SJSA1 (cell line): ENCODE results near the gene KDM2A. TPM values are rescaled to one million over a fixed set of nuclear protein-coding genes. Genes with fewer than 3 reads are reported as not detected.

Experiments used
- DNase-seq, 2 experiments: peaks; one replicate each; pipeline ENCODE4 v3.0.0-alpha.2; 2015 to 2020; ENCODE audit warnings: low spot score in 2 of 2, low read depth in 1 of 2
- H3K27ac ChIP-seq: fragments of 250-450 bp; sonication (Bioruptor Pico); 2 replicates; pipeline ENCODE4 v1.5.1; 2020; ENCODE audit warnings: mild to moderate bottlenecking, moderate library complexity
- H3K27me3 ChIP-seq: fragments of 250-450 bp; sonication (Bioruptor Pico); replicated peaks from 2 replicates; pipeline ENCODE4 v1.5.1; 2020; ENCODE audit warnings: mild to moderate bottlenecking, moderate library complexity
- H3K36me3 ChIP-seq: fragments of 250-450 bp; sonication (Bioruptor Pico); 2 replicates; pipeline ENCODE4 v1.5.1; 2020; ENCODE audit warnings: mild to moderate bottlenecking
- H3K4me1 ChIP-seq: fragments of 250-450 bp; sonication (Bioruptor Pico); replicated peaks from 2 replicates; pipeline ENCODE4 v1.6.1; 2021; ENCODE audit warnings: mild to moderate bottlenecking
- H3K4me3 ChIP-seq: fragments of 250-450 bp; sonication (Bioruptor Pico); 2 replicates; pipeline ENCODE4 v1.5.1; 2020; ENCODE audit warnings: mild to moderate bottlenecking
- H3K9me3 ChIP-seq: fragments of 250-450 bp; sonication (Bioruptor Pico); replicated peaks from 2 replicates; pipeline ENCODE4 v1.5.1; 2020; ENCODE audit warnings: mild to moderate bottlenecking
- total RNA-seq: library from RNA; depleted of rRNA; stranded (reverse); fragments of >200 nt; shearing (Covaris generic); gene quantifications from 2 replicates; pipeline ENCODE4 v1.2.3, GENCODE V29; 2014

Gene KDM2A
- total RNA-seq, 1 experiment from 2014 or later: 41.2 TPM

GRCh38 chr11:67267188-67268080 is 148.4 kb downstream of the KDM2A start:
- Histone ChIP-seq H3K36me3 (peaks cover 59% of the 10 kb centered on the region), H3K9me3 (no peaks in the 10 kb centered on the region), H3K4me3 (peak overlapping the region; percentile 97), H3K27ac (no peak overlapping the region; the same call in 1 of the 2 replicates), H3K4me1 (peaks cover 29% of the 10 kb centered on the region), H3K27me3 (no peaks in the 10 kb centered on the region)
- peak in 1 of 2 experiments; percentile 51 for DNase-seq

GRCh38 chr11:67268081-67268961 is 149.3 kb downstream of the KDM2A start:
- Histone ChIP-seq H3K36me3 (peaks cover 68% of the 10 kb centered on the region), H3K4me3 (peak overlapping the region; percentile 97; the same call in 1 of the 2 replicates), H3K27ac (no peak overlapping the region), H3K9me3 (no peaks in the 10 kb centered on the region), H3K27me3 (no peaks in the 10 kb centered on the region), H3K4me1 (peaks cover 29% of the 10 kb centered on the region)
- no peak for DNase-seq

GRCh38 chr11:67268962-67269268 is 149.9 kb downstream of the KDM2A start:
- Histone ChIP-seq H3K9me3 (no peaks in the 10 kb centered on the region), H3K27me3 (no peaks in the 10 kb centered on the region), H3K4me3 (no peak overlapping the region), H3K36me3 (peaks cover 74% of the 10 kb centered on the region), H3K4me1 (peaks cover 34% of the 10 kb centered on the region), H3K27ac (no peak overlapping the region)
- DNase-seq: no peak

- Histone ChIP-seq H3K4me3 (no peak overlapping the region), H3K27ac (no peak overlapping the region), H3K36me3 (peaks cover 79% of the 10 kb centered on the region), H3K4me1 (peaks cover 39% of the 10 kb centered on the region), H3K27me3 (no peaks in the 10 kb centered on the region), H3K9me3 (no peaks in the 10 kb centered on the region)
- DNase-seq: no peak
These were observed 150.6 kb downstream of the KDM2A start for GRCh38 chr11:67269401-67270255.

GRCh38 chr11:67270256-67271204 is 151.5 kb downstream of the KDM2A start:
- no peak overlapping the region for H3K4me3 ChIP-seq
- H3K36me3 ChIP-seq: peaks cover 88% of the 10 kb centered on the region
- peaks cover 43% of the 10 kb centered on the region for H3K4me1 ChIP-seq
- DNase-seq: no peak
- no peaks in the 10 kb centered on the region for H3K9me3 ChIP-seq
- H3K27ac ChIP-seq: no peak overlapping the region
- H3K27me3 ChIP-seq: no peaks in the 10 kb centered on the region

- no peak for DNase-seq
- H3K4me1 ChIP-seq: peaks cover 44% of the 10 kb centered on the region
- H3K27me3 ChIP-seq: no peaks in the 10 kb centered on the region
- H3K27ac ChIP-seq: no peak overlapping the region
- H3K9me3 ChIP-seq: no peaks in the 10 kb centered on the region
- peaks cover 94% of the 10 kb centered on the region for H3K36me3 ChIP-seq
- H3K4me3 ChIP-seq: no peak overlapping the region
These were observed 152.1 kb downstream of the KDM2A start for GRCh38 chr11:67271205-67271540.

GRCh38 chr11:67271541-67272284 is 152.7 kb downstream of the KDM2A start:
- peaks cover 49% of the 10 kb centered on the region for H3K4me1 ChIP-seq

GRCh38 chr11:67272327-67273259 is 153.5 kb downstream of the KDM2A start:
- H3K4me3 ChIP-seq: no peak overlapping the region
- no peak for DNase-seq
- H3K27ac ChIP-seq: no peak overlapping the region
- H3K27me3 ChIP-seq: no peaks in the 10 kb centered on the region
- H3K36me3 ChIP-seq: peaks cover 92% of the 10 kb centered on the region
- no peaks in the 10 kb centered on the region for H3K9me3 ChIP-seq
- H3K4me1 ChIP-seq: peaks cover 52% of the 10 kb centered on the region

More at GRCh38 chr11:67271541-67272284, 152.7 kb downstream of the KDM2A start:
- Histone ChIP-seq H3K9me3 (no peaks in the 10 kb centered on the region), H3K4me3 (no peak overlapping the region), H3K27me3 (no peaks in the 10 kb centered on the region), H3K36me3 (peaks cover 94% of the 10 kb centered on the region), H3K27ac (no peak overlapping the region)
- DNase-seq: no peak

GRCh38 chr11:67273260-67273990 is 154.4 kb downstream of the KDM2A start:
- peak in 1 of 2 experiments; percentile 74 for DNase-seq
- no peak overlapping the region for H3K4me3 ChIP-seq
- peaks cover 54% of the 10 kb centered on the region for H3K4me1 ChIP-seq
- peak overlapping the region; percentile 28 for H3K27ac ChIP-seq
- H3K27me3 ChIP-seq: no peaks in the 10 kb centered on the region
- H3K9me3 ChIP-seq: no peaks in the 10 kb centered on the region
- peaks cover 92% of the 10 kb centered on the region for H3K36me3 ChIP-seq

GRCh38 chr11:67274768-67275605 is 155.9 kb downstream of the KDM2A start:
- Histone ChIP-seq H3K4me1 (peaks cover 54% of the 10 kb centered on the region), H3K27me3 (no peaks in the 10 kb centered on the region), H3K9me3 (no peaks in the 10 kb centered on the region), H3K27ac (no peak overlapping the region), H3K4me3 (no peak overlapping the region), H3K36me3 (peaks cover 92% of the 10 kb centered on the region)
- DNase-seq: no peak
